K562 (cell line): ENCODE data around the gene NUP98. TPM values are rescaled to one million over a fixed set of nuclear protein-coding genes. Genes with fewer than 3 reads are reported as not detected.
A peak's percentile ranks its signal among the peaks of the same experiment; 100 is the strongest.

Source experiments
- ATAC-seq: fragments of 200-7000 bp; cut with Tn5 transposase; 3 replicates; pipeline ENCODE4 v1.9.1; 2020; ENCODE audit warnings: moderate library complexity
- BruUV-seq: library from RNA; stranded (reverse); fragments of 400-500 nt; replicated peaks from 2 replicates; lab custom pipeline; 2021; lab: Mats Ljungman, UMichigan
- CTCF ChIA-PET: fragments of 300-600 bp; formaldehyde crosslinking; extraction: SDS; loops from one replicate; lab custom pipeline; 2021; ENCODE audit warnings: low intra/inter-chr PET ratio; lab: Yijun Ruan, JAX
- POLR2A ChIA-PET: fragments of 300-600, 350-650 bp; sonication (Branson Sonifier 250); formaldehyde crosslinking; extraction: SDS; loops from one replicate; lab custom pipeline; 2021; ENCODE audit warnings: antibody characterized with exemption, inconsistent platforms; lab: Yijun Ruan, JAX
- DNase-seq, 4 experiments: peaks; one replicate each; pipeline versions ENCODE4 v3.0.0 to v3.0.0-alpha.2; 2011 to 2018; ENCODE audit warnings: low spot score in 3 of 4, mixed read lengths in 3 of 4; ENCODE audit errors: extremely low read depth in 1 of 4
- FAIRE-seq: peaks from 2 replicates; lab custom pipeline; 2011; peaks lifted over from hg19 to GRCh38; lab: Jason Lieb, UNC
- H2AFZ ChIP-seq: 2 replicates; pipeline ENCODE4 v1.6.0; 2011; ENCODE audit warnings: low read depth, low read length, control low read depth, inconsistent platforms
- H3K27ac ChIP-seq: fragments of 200-600 bp; 3 replicates; pipeline ENCODE4 v1.8.0; 2011; ENCODE audit warnings: low read depth, mild to moderate bottlenecking, control low read depth, inconsistent platforms, low read length, moderate library complexity, mixed read lengths; ENCODE audit errors: extremely low read depth
- H3K27me3 ChIP-seq, 2 experiments: fragments of 300-600 bp in 1 of 2; 2 replicates in 1 of 2; 3 replicates in 1 of 2; pipeline versions ENCODE4 v1.6.0 to v1.8.0; 2011; ENCODE audit warnings: inconsistent platforms in 2 of 2, low read length in 2 of 2, mild to moderate bottlenecking in 1 of 2, mixed read lengths in 1 of 2, moderate library complexity in 1 of 2; ENCODE audit not compliant: control insufficient read depth in 2 of 2, insufficient read depth in 2 of 2
- H3K36me3 ChIP-seq: fragments of 300-600 bp; 3 replicates; pipeline ENCODE4 v1.8.0; 2011; ENCODE audit warnings: mild to moderate bottlenecking, low read length, inconsistent platforms; ENCODE audit not compliant: control insufficient read depth, insufficient read depth
- H3K4me1 ChIP-seq, 2 experiments: fragments of 200-600 bp in 1 of 2; replicated peaks in 1 of 2; 2 replicates in 1 of 2; 3 replicates in 1 of 2; pipeline versions ENCODE4 v1.5.1 to v1.8.0; 2011; ENCODE audit warnings: inconsistent platforms in 2 of 2, low read length in 2 of 2, mild to moderate bottlenecking in 1 of 2, mixed read lengths in 1 of 2, moderate library complexity in 1 of 2; ENCODE audit not compliant: control insufficient read depth in 2 of 2, insufficient read depth in 2 of 2
- H3K4me2 ChIP-seq: 2 replicates; pipeline ENCODE4 v1.6.1; 2011; ENCODE audit warnings: low read length, control low read depth, inconsistent platforms, mixed read lengths; ENCODE audit not compliant: insufficient read depth
- H3K4me3 ChIP-seq: fragments of 200-600 bp; sonication (generic), shearing (Covaris generic); 2 replicates; pipeline ENCODE4 v1.5.1; 2016; ENCODE audit warnings: control low read depth, inconsistent platforms
- H3K79me2 ChIP-seq: fragments of 200-600 bp; 3 replicates; pipeline ENCODE4 v1.8.0; 2011; ENCODE audit warnings: low read length, inconsistent platforms; ENCODE audit not compliant: control insufficient read depth, insufficient read depth
- H3K9ac ChIP-seq, 2 experiments: 2 replicates each; pipeline versions ENCODE4 v1.6.0 to v1.6.1; 2011; ENCODE audit warnings: low read depth in 2 of 2, low read length in 2 of 2, control low read depth in 1 of 2, inconsistent platforms in 1 of 2, mild to moderate bottlenecking in 1 of 2, mixed read lengths in 1 of 2; ENCODE audit not compliant: insufficient read depth in 1 of 2
- H3K9me1 ChIP-seq: one replicate; pipeline ENCODE4 v1.6.0; 2011; ENCODE audit warnings: inconsistent platforms, mild to moderate bottlenecking, low read length, moderate library complexity; ENCODE audit not compliant: control insufficient read depth, insufficient read depth
- H3K9me3 ChIP-seq: replicated peaks from 2 replicates; pipeline ENCODE4 v1.5.1; 2011; ENCODE audit warnings: low read depth, low read length, inconsistent platforms; ENCODE audit not compliant: control insufficient read depth, insufficient read depth
- H4K20me1 ChIP-seq: replicated peaks from 2 replicates; pipeline ENCODE4 v1.6.1; 2011; ENCODE audit warnings: low read length, inconsistent platforms, mixed read lengths; ENCODE audit not compliant: control insufficient read depth, insufficient read depth
- ARID2 ChIP-seq: fragments of 450-650 bp; IDR thresholded peaks from 2 replicates; pipeline ENCODE4 v1.6.1; 2017; ENCODE audit warnings: antibody characterized with exemption, mild to moderate bottlenecking
- BRD9 ChIP-seq: fragments of 450-650 bp; IDR thresholded peaks from 2 replicates; pipeline ENCODE4 v1.6.1; 2018; ENCODE audit warnings: low read depth; ENCODE audit not compliant: partially characterized antibody
- C11orf30 ChIP-seq: fragments of 450-650 bp; IDR thresholded peaks from 2 replicates; pipeline ENCODE4 v1.6.1; 2016; ENCODE audit warnings: low read depth, mild to moderate bottlenecking
- ELF1 ChIP-seq: fragments of 200-800 bp; sonication (Bioruptor generic); IDR thresholded peaks from 2 replicates; pipeline ENCODE4 v1.6.1; 2016; ENCODE audit warnings: missing genetic modification characterization, missing compliant biosample characterization
- HDGF ChIP-seq: fragments of 450-650 bp; IDR thresholded peaks from 2 replicates; pipeline ENCODE4 v1.6.1; 2016
- HEY1 ChIP-seq: fragments of 250-450 bp; sonication (Bioruptor Pico); IDR thresholded peaks from 2 replicates; pipeline ENCODE4 v1.5.0; 2020; ENCODE audit warnings: mild to moderate bottlenecking, moderate library complexity, borderline replicate concordance
- LARP7 ChIP-seq: fragments of 450-650 bp; IDR thresholded peaks from 2 replicates; pipeline ENCODE4 v1.6.1; 2016
- MAFG ChIP-seq: fragments of 450-650 bp; conservative IDR thresholded peaks from 2 replicates; pipeline ENCODE4 v1.6.1; 2016; ENCODE audit warnings: missing genetic modification characterization, missing compliant biosample characterization
- SP2 ChIP-seq: IDR thresholded peaks from 2 replicates; pipeline ENCODE4 v1.6.1; 2011; ENCODE audit warnings: mild to moderate bottlenecking, low read depth, low read length, moderate library complexity; ENCODE audit not compliant: poor library complexity, severe bottlenecking; ENCODE audit errors: extremely low read depth
- SREBF2 ChIP-seq: sonication (generic); formaldehyde crosslinking; IDR thresholded peaks from 2 replicates; pipeline ENCODE4 v1.4.0; 2020; ENCODE audit warnings: mild to moderate bottlenecking, missing genetic modification reagents
- U2AF1 ChIP-seq: fragments of 200-400 bp; formaldehyde crosslinking; optimal IDR thresholded peaks from 2 replicates; pipeline ENCODE3; 2017; ENCODE audit warnings: mild to moderate bottlenecking, low read depth, low read length, moderate library complexity
- ZC3H11A ChIP-seq: IDR thresholded peaks from 2 replicates; pipeline ENCODE4 v1.6.1; 2012; ENCODE audit warnings: low read depth, low read length, improper control_type of control experiment
- ZNF274 ChIP-seq: IDR thresholded peaks from 2 replicates; pipeline ENCODE4 v1.6.1; 2011; ENCODE audit warnings: low read depth, mild to moderate bottlenecking, low read length, moderate library complexity, borderline replicate concordance
- ZNF316 ChIP-seq: fragments of 450-650 bp; IDR thresholded peaks from 2 replicates; pipeline ENCODE4 v1.6.1; 2016
- ZNF699 ChIP-seq: fragments of 250-450 bp; sonication (Bioruptor Pico); IDR thresholded peaks from 2 replicates; pipeline ENCODE4 v1.8.0; 2021; ENCODE audit warnings: mild to moderate bottlenecking, moderate library complexity; ENCODE audit not compliant: insufficient replicate concordance
- WGBS: fragments of 100-300 bp; shearing (Covaris generic); methylation state at CpG from one replicate; pipeline ENCODE4 v1.1.6; 2016; ENCODE audit warnings: low coverage, mixed read lengths; ENCODE audit not compliant: insufficient coverage; ENCODE audit errors: missing lambda C conversion rate; 5-methylcytosine and 5-hydroxymethylcytosine counted together
- in situ Hi-C: fragments of 300-500 bp; cut with MboI; formaldehyde crosslinking; loops from 4 replicates; pipeline ENCODE4 v1.15.0; 2018; ENCODE audit warnings: inconsistent platforms, mixed read lengths
- intact Hi-C: fragments of 100-400 bp; cut with micrococcal nuclease; formaldehyde crosslinking; loops from 2 replicates; pipeline ENCODE4 v1.14.2; 2022
- polyA plus RNA-seq, 8 experiments: library from polyadenylated mRNA; depleted of rRNA in 4 of 8; stranded (reverse) in 5 of 8; unstranded in 3 of 8; fragments of >200 nt; fragmentation: Nextera tagmentation in 2 of 8; fragmentation: Illumina TruSeq in 1 of 8; extraction: Ambion mirVana in 2 of 8; extraction: Trizol in 1 of 8; gene quantifications; 2 replicates each; pipeline versions ENCODE4 v1.2.1 to v1.2.3, GENCODE V29; 2011 to 2014; ENCODE audit warnings: inconsistent platforms in 1 of 8, missing spikeins in 1 of 8
- total RNA-seq, 7 experiments: library from RNA; depleted of rRNA in 6 of 7; stranded (reverse); fragments of >200 nt in 6 of 7; fragmentation: Illumina TruSeq in 2 of 7; extraction: Trizol in 2 of 7; gene quantifications; 2 replicates each; pipeline versions ENCODE4 v1.2.1 to v1.2.3, GENCODE V29; 2011 to 2021; ENCODE audit warnings: low replicate concordance in 1 of 7
- TF ChIP-seq, protein P1 (sequence below): IDR thresholded peaks from 2 replicates; pipeline ENCODE4 v1.6.1; 2012; ENCODE audit warnings: low read depth, low read length, improper control_type of control experiment, borderline replicate concordance

NUP98 gene
- total and polyA plus RNA-seq, 9 of the 15 experiments (the other 6 are each of a cell fraction or from before 2014, with no cell fraction given), result 45.1 to 196 (median 130) TPM

DNA sequence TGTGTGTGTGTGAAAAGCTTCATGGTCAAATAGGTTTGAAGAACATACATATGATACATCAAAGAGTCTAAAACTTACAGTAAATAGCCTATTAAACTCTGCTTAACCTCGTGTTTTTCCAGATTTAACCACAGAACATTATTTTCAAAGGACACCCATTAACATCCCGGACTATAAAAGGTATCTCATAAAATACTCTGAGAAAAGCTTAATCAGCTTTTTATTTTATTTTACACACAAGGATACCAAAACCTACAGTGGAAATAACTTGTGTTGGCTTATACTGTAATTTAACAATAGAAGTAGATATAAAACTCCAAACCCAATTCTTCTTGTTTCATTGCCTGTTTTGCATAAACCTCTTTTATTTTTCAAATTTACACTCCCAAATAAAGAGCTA, 76.4 kb downstream of the NUP98 start:
- Histone ChIP-seq H3K4me1 (no peaks in the 10 kb centered on the region), H3K79me2 (no peaks in the 10 kb centered on the region), H2AFZ (no peak overlapping the region), H3K27me3 (no peaks in the 10 kb centered on the region), H3K9me3 (no peaks in the 10 kb centered on the region), H3K4me3 (no peak overlapping the region), H3K9me1 (no peaks in the 10 kb centered on the region), H3K9ac (no peak overlapping the region), H3K27ac (no peak overlapping the region), H4K20me1 (no peaks in the 10 kb centered on the region), H3K4me2 (no peak overlapping the region)
- WGBS, result 86% methylated on average over 2 of the region's 2 CpGs
- POLR2A ChIA-PET, result interaction anchor here (0.7 to 1.0 kb wide), 2 partner anchors 9 to 14 kb away, joined by 3 read pairs; no protein-coding TSS in a partner anchor
- in situ Hi-C loops, result no loop called here
- BruUV-seq, result no TSS peak
- DNase-seq (no peak), ATAC-seq (no peak), FAIRE-seq (no peak)
- CTCF ChIA-PET, result no interaction called here
- intact Hi-C loops, result no loop called here
- TF ChIP-seq ZNF316, result peak; percentile 75
- TF ChIP-seq C11orf30, result peak; percentile 65
- no peak for TF ChIP-seq ARID2
- TF ChIP-seq, all 486 proteins: peak for 2
- H3K36me3 ChIP-seq, result peaks cover 91% of the 10 kb centered on the region

DNA sequence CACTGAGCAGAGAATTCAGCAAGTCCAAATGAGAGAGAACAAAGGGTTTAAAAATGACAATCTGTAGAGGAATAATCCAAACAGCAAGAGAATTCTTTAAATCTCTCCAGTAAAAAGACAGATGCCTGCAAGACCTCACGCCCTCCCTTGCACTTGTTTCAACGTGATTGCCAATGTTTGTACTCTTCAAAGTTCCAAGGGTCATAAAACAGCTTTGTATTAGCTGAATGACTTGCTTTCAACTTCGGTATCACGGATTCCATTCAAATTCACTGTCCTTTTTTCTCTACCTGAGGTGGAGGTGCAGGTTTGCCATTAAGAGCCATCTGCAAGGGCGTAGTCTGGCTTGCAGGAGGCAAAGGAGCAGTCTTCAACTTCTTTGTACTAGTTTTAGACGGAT, 85.1 kb downstream of the NUP98 start:
- ChIA-PET CTCF (no interaction called here), POLR2A (interaction anchor here (0.9 to 1.3 kb wide), 3 partner anchors 9 to 28 kb away, joined by 3 read pairs; no protein-coding TSS in a partner anchor)
- Histone ChIP-seq H2AFZ (no peak overlapping the region), H3K27me3 (no peaks in the 10 kb centered on the region), H3K27ac (no peak overlapping the region), H3K4me1 (no peaks in the 10 kb centered on the region), H4K20me1 (no peaks in the 10 kb centered on the region), H3K9me3 (no peaks in the 10 kb centered on the region), H3K36me3 (peaks cover 94% of the 10 kb centered on the region), H3K4me2 (no peak overlapping the region), H3K9ac (no peak overlapping the region), H3K9me1 (no peaks in the 10 kb centered on the region), H3K4me3 (no peak overlapping the region), H3K79me2 (no peaks in the 10 kb centered on the region)
- DNase-seq (no peak), ATAC-seq (no peak), FAIRE-seq (no peak)
- in situ Hi-C loops, result no loop called here
- intact Hi-C loops, result no loop called here
- no peak for TF ChIP-seq ZNF274
- no peak for TF ChIP-seq MAFG (tag)
- TF ChIP-seq U2AF1, result no peak
- TF ChIP-seq SREBF2 (CRISPR knock-in tag), result no peak
- TF ChIP-seq BRD9, result no peak
- no peak for TF ChIP-seq HEY1 (CRISPR knock-in tag)
- TF ChIP-seq SP2, result no peak
- TF ChIP-seq, protein P1, sequence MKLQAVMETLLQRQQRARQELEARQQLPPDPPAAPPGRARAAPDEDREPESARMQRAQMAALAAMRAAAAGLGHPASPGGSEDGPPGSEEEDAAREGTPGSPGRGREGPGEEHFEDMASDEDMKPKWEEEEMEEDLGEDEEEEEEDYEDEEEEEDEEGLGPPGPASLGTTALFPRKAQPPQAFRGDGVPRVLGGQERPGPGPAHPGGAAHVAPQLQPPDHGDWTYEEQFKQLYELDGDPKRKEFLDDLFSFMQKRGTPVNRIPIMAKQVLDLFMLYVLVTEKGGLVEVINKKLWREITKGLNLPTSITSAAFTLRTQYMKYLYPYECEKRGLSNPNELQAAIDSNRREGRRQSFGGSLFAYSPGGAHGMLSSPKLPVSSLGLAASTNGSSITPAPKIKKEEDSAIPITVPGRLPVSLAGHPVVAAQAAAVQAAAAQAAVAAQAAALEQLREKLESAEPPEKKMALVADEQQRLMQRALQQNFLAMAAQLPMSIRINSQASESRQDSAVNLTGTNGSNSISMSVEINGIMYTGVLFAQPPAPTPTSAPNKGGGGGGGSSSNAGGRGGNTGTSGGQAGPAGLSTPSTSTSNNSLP, result no peak
- no peak for TF ChIP-seq ELF1
- TF ChIP-seq ZC3H11A, result no peak
- no peak for TF ChIP-seq LARP7
- no peak for TF ChIP-seq ZNF699 (CRISPR knock-in tag)
- no peak for TF ChIP-seq HDGF
- 90% methylated on average over 6 of the region's 6 CpGs for WGBS
- no TSS peak for BruUV-seq
